Heart left ventricle (tissue), 16 donors: ENCODE measurements around the gene NEMF. TPM values are rescaled to one million over a fixed set of nuclear protein-coding genes. Genes with fewer than 3 reads are reported as not detected.
A peak's percentile ranks its signal among the peaks of the same experiment; 100 is the strongest.
"Not testable (repeated sequence)": the region's sequence is repeated elsewhere in the genome, so short reads cannot be mapped to it uniquely, and the experiment has no call there.

Source experiments
- ATAC-seq, 4 donors: fragments of 200-7000 bp; cut with Tn5 transposase; one replicate each; pipeline ENCODE4 v1.9.1; 2020 to 2022; ENCODE audit warnings: moderate library complexity in 4 of 4, mild to moderate bottlenecking in 3 of 4, moderate number of reproducible peaks in 1 of 4
- DNase-seq, 5 donors: peaks; one replicate each; pipeline ENCODE4 v3.0.0-alpha.2; 2020
- H3K27ac ChIP-seq, 12 donors: fragments of 200-600 bp; sonication (generic) in 4 of 12; one replicate each; pipeline versions ENCODE4 v1.5.0 to v1.8.0; 2016 to 2022; ENCODE audit warnings: mild to moderate bottlenecking in 2 of 12
- H3K27me3 ChIP-seq, 9 donors: fragments of 200-600 bp; sonication (generic) in 2 of 9; one replicate each; pipeline versions ENCODE4 v1.5.1 to v1.8.0; 2016 to 2022; ENCODE audit warnings: mild to moderate bottlenecking in 3 of 9
- H3K36me3 ChIP-seq, 9 donors: fragments of 200-600 bp; sonication (generic) in 2 of 9; one replicate each; pipeline versions ENCODE4 v1.5.0 to v1.8.0; 2018 to 2022; ENCODE audit warnings: mild to moderate bottlenecking in 2 of 9
- H3K4me1 ChIP-seq, 12 donors: fragments of 200-600 bp; sonication (generic) in 4 of 12; one replicate each; pipeline versions ENCODE4 v1.5.0 to v1.8.0; 2016 to 2022; ENCODE audit warnings: mild to moderate bottlenecking in 3 of 12
- H3K4me3 ChIP-seq, 12 donors: fragments of 200-600 bp; sonication (generic) in 4 of 12; one replicate each; pipeline versions ENCODE4 v1.5.0 to v1.8.0; 2017 to 2022; ENCODE audit warnings: mild to moderate bottlenecking in 9 of 12, moderate library complexity in 4 of 12
- H3K9me3 ChIP-seq, 12 donors: fragments of 200-600 bp; sonication (generic) in 4 of 12; one replicate each; pipeline versions ENCODE4 v1.5.0 to v1.8.0; 2016 to 2022; ENCODE audit warnings: mild to moderate bottlenecking in 1 of 12
- POLR2A ChIP-seq, 2 donors: fragments of 450-650 bp; IDR thresholded peaks; one replicate each; pipeline ENCODE4 v1.6.1; 2017; ENCODE audit warnings: antibody characterized with exemption in 2 of 2, mild to moderate bottlenecking in 2 of 2, moderate library complexity in 2 of 2
- WGBS, 4 donors: extraction: QIAGEN DNeasy Blood & Tissue Kit in 2 of 4; methylation state at CpG; one replicate each; pipeline versions ENCODE4 v1.1.5 to v1.1.7; 2013 to 2018; 5-methylcytosine and 5-hydroxymethylcytosine counted together
- intact Hi-C, 10 donors: fragments of 100-400 bp; cut with DNase I; formaldehyde crosslinking; loops; one replicate each; pipeline versions ENCODE4 v1.11.1 to v1.14.2; 2022
- polyA plus RNA-seq, 2 donors: library from polyadenylated mRNA; stranded (reverse); fragments of 200-250 nt; gene quantifications; one replicate each; pipeline ENCODE4 v1.2.3, GENCODE V29; 2013
- total RNA-seq, 9 donors: library from RNA; depleted of rRNA in 2 of 9; stranded (reverse); fragments of >200 nt in 2 of 9; fragmentation: NEBNext Ultra II Directional in 3 of 9; extraction: Animal tissue kit (Norgen Biotek cat#: 25700) in 3 of 9; gene quantifications; one replicate each; pipeline versions ENCODE4 v1.1.0 to v1.2.4, GENCODE V29; 2016 to 2023
- TF ChIP-seq, protein P1 (sequence below), 12 donors: fragments of 200-600 bp; sonication (generic) in 4 of 12; IDR thresholded peaks; one replicate each; pipeline versions ENCODE4 v1.5.0 to v1.8.0; 2018 to 2022; ENCODE audit warnings: antibody characterized with exemption in 12 of 12, mild to moderate bottlenecking in 5 of 12
- donor health status: ischemic (EF 13 %, LVEDD 7.1; RV severe dilation, severe dysfunction).
- donor health status: healthy with polysubstance abuse.
- donor health status: DM: no; HTN: yes; CAD: no.
- donor health status: DM: no; HTN: no; CAD: no.
- donor health status: ischemic (EF 25% LVEDD 6.9; RV normal size, moderate dysfunction).
- donor health status: ischemic (EF 25% LVEDD 5.7; RV mildly dilated, moderate dysfunction).
- donor health status: healthy.
- donor health status: DM: yes; HTN: yes; CAD: no.
- donor health status: ischemic (EF 35%, LVEDD 5.7; RV mildly dilated, moderate dysfunction).
- donor health status: nonischemic (EF 11% LVEDD 7.7; RV severe dilation, severe dysfunction).
- donor health status: DM: yes; HTN: yes; CAD: no.
- donor health status: PGD.
- donor health status: ischemic (EF 29% LVEDD 5.4; RV normal size, mild dysfunction).
- donor health status: nonischemic (EF 23%, LVEDD 6.1; RV moderate dilation, normal function).

The NEMF gene
- total and polyA plus RNA-seq, 11 donors = 26.7 to 69.7 (median 48.3) TPM

DNA sequence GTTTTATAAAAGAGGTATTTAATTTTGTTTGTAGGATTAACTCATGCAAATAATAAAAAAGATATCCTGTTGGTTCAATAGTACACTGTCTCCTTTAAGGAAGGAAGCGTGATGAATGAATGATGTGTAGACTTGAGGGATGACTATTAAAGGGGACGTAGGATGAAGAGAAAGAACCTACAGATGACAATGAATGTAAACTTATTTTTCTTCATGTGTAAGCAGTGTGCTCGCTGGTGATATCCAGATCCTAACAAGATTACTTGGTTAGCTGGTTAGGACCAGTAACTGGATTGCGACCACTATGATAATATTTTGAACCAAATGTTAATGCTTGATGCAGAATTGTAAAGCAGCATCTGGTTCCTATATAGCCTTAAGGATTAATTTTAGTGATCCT lies 42.9 kb upstream of the NEMF start:
- intact Hi-C loops = loop anchor here in 4 of 10 donors (5.0 to 10.0 kb wide), 4 partner anchors 52 to 639 kb away; partner anchors contain the start of gene MAP4K5 (in 1 of the 4)

DNA sequence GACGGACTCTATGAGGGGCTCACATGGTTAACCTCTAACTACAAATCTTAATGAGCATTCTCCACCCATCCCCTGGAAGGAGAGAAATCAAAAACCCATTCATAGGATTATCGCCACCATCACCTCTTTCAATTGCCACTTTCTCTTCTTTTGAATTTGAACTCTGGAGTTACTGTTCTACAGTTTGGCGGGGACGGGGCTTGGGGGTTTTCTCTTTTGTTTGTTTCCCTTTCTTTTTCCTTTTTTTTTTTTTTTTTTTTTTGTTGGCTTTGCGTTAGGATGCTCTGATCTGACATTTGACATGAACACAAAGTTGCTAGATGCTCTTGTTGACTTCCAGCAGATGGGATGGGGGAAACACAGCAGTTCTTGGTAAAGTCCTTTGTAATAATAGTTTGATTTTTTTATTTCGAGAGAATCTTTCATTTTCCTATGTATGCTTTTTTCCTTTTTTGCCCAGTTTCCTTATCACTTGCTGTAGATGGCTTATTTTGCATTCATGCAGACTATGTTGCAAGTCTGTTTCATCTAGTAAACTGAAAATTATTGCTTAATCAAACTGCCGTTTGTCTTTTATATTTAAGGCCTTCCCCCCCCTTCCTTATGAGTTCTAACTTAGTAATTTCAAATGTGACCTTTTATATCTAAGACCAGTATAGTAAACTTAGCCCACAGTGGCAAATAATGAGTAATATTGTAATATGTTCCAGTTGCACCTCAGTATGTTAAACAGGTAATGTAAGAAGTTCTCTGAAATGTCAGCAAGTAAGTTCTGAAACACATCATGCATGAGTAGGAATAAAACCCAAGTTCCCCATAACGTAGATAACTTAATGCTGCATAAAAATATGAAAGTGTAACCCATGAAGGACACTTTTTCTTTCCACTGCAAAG lies 41.9 kb upstream of the NEMF start:
- 5 to 9% (median 7%) methylated on average over 8 of the region's 8 CpGs for WGBS, 4 donors
- intact Hi-C loops = loop anchor here in 8 of 10 donors (5.0 to 10.0 kb wide), 6 partner anchors 53 to 640 kb away; partner anchors contain the start of gene MAP4K5 (in 1 of the 8)
- not testable (repeated sequence) for H3K27me3 ChIP-seq, ATAC-seq, H3K9me3 ChIP-seq, DNase-seq
- H3K27ac ChIP-seq = peak overlapping the region in 11 of 12 donors; percentile 97 to 100 (median 100)
- H3K36me3 ChIP-seq = peaks cover 0 to 31% (median 21%) of the 10 kb centered on the region in 9 donors
- H3K4me3 ChIP-seq = peak overlapping the region; percentile 77 to 99 (median 92)
- H3K4me1 ChIP-seq = peaks cover 14 to 64% (median 50%) of the 10 kb centered on the region in 12 donors

More for the DNA sequence above, 42.9 kb upstream of the NEMF start:
- no peak for ATAC-seq
- 28 to 39% (median 34%) methylated on average over 4 of the region's 4 CpGs for WGBS, 4 donors
- H3K4me1 ChIP-seq = peaks cover 14 to 71% (median 50%) of the 10 kb centered on the region in 12 donors
- H3K36me3 ChIP-seq = peaks cover 0 to 31% (median 21%) of the 10 kb centered on the region in 9 donors
- no peak for DNase-seq
- no peaks in the 10 kb centered on the region for H3K27me3 ChIP-seq
- H3K9me3 ChIP-seq = no peaks in the 10 kb centered on the region
- TF ChIP-seq POLR2A (IDR thresholded peaks at IDR 0.05) = no peak
- TF ChIP-seq, protein P1, sequence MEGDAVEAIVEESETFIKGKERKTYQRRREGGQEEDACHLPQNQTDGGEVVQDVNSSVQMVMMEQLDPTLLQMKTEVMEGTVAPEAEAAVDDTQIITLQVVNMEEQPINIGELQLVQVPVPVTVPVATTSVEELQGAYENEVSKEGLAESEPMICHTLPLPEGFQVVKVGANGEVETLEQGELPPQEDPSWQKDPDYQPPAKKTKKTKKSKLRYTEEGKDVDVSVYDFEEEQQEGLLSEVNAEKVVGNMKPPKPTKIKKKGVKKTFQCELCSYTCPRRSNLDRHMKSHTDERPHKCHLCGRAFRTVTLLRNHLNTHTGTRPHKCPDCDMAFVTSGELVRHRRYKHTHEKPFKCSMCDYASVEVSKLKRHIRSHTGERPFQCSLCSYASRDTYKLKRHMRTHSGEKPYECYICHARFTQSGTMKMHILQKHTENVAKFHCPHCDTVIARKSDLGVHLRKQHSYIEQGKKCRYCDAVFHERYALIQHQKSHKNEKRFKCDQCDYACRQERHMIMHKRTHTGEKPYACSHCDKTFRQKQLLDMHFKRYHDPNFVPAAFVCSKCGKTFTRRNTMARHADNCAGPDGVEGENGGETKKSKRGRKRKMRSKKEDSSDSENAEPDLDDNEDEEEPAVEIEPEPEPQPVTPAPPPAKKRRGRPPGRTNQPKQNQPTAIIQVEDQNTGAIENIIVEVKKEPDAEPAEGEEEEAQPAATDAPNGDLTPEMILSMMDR (IDR thresholded peaks at IDR 0.05) = no peak
- peak overlapping the region in 7 of 12 donors; percentile 22 to 100 (median 98) for H3K27ac ChIP-seq
- H3K4me3 ChIP-seq = peak overlapping the region in 11 of 12 donors; percentile 13 to 99 (median 94)

DNA sequence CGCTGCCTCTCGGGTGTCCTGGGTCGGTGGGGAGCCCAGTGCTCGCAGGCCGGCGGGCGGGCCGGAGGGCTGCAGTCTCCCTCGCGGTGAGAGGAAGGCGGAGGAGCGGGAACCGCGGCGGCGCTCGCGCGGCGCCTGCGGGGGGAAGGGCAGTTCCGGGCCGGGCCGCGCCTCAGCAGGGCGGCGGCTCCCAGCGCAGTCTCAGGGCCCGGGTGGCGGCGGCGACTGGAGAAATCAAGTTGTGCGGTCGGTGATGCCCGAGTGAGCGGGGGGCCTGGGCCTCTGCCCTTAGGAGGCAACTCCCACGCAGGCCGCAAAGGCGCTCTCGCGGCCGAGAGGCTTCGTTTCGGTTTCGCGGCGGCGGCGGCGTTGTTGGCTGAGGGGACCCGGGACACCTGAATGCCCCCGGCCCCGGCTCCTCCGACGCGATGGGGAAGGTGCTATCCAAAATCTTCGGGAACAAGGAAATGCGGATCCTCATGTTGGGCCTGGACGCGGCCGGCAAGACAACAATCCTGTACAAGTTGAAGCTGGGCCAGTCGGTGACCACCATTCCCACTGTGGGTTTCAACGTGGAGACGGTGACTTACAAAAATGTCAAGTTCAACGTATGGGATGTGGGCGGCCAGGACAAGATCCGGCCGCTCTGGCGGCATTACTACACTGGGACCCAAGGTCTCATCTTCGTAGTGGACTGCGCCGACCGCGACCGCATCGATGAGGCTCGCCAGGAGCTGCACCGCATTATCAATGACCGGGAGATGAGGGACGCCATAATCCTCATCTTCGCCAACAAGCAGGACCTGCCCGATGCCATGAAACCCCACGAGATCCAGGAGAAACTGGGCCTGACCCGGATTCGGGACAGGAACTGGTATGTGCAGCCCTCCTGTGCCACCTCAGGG lies 41.0 kb upstream of the NEMF start:
- Histone ChIP-seq H3K4me1 (peaks cover 14 to 57% (median 47%) of the 10 kb centered on the region in 12 donors), H3K4me3 (peak overlapping the region; percentile 77 to 99 (median 92)), H3K27me3 (no peaks in the 10 kb centered on the region), H3K36me3 (peaks cover 0 to 31% (median 21%) of the 10 kb centered on the region in 9 donors), H3K27ac (peak overlapping the region; percentile 97 to 100 (median 100)), H3K9me3 (no peaks in the 10 kb centered on the region)
- intact Hi-C loops = loop anchor here in 8 of 10 donors (2.0 to 10.0 kb wide), 8 partner anchors 25 to 641 kb away; partner anchors contain the start of gene MAP4K5 (in 1 of the 8)
- DNase-seq = peak; percentile 61 to 85 (median 65)
- ATAC-seq = peak; percentile 31 to 80 (median 60)
- TF ChIP-seq POLR2A (IDR thresholded peaks at IDR 0.05) = no peak
- TF ChIP-seq, protein P1 (IDR thresholded peaks at IDR 0.05) = peak in 1 of 12 donors; percentile 15
- 0 to 1% (median 0%) methylated on average over 66 to 85 of the region's 85 CpGs for WGBS, 4 donors

DNA sequence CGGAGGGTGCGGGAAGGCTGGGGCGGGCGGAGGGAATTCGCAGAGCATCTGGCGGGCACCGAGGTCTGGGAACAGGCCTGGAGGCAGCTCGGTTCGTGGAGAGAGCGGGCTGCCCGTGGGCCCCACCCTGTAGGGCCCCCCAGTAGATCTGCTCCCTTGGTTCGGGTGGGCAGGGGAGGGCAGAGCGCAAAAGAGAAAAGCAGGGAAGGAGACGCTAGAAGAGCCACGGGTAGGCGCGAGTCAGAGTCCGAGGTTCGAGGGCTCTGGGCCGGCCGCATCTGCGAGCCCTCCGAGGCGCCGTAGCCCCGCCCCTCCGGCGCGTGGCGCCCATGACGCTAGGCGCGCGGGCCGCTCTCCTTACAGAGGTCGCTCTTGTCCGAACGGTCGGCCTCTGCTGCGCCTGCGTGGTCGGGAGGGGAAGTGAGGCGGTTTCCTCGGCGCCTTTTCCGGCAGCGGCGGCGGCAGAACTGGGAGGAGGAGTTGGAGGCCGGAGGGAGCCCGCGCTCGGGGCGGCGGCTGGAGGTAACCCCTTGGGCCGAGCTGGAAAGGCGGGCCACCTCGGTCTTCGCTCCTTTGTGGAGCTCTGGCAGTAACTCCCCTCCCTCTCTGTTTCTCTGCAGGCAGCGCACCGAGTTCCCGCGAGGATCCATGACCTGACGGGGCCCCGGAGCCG lies 40.2 kb upstream of the NEMF start, which contains the start of gene ARF6:
Gene ARF6, plus strand, starts transcription at position 447 of the 673 bp plus-strand sequence. CDS start 655 bp downstream, outside the sequence.
- intact Hi-C loops = loop anchor here in 8 of 10 donors (1.0 to 10.0 kb wide), 11 partner anchors 24 to 642 kb away; partner anchors contain the start of gene MAP4K5 (in 1 of the 8)
- WGBS, 4 donors = 0% methylated on average over 43 to 66 of the region's 66 CpGs
- peaks cover 0 to 31% (median 21%) of the 10 kb centered on the region in 9 donors for H3K36me3 ChIP-seq
- peak; percentile 99 to 100 (median 99) for DNase-seq
- peak within 1 kb of the TSS; percentile 77 to 99 (median 92) for H3K4me3 ChIP-seq
- no peaks in the 10 kb centered on the region for H3K27me3 ChIP-seq
- ATAC-seq = peak; percentile 98 to 99 (median 99)
- peak; percentile 51 to 94 for TF ChIP-seq POLR2A (IDR thresholded peaks at IDR 0.05)
- TF ChIP-seq, protein P1 (IDR thresholded peaks at IDR 0.05) = peak in 5 of 12 donors; percentile 16 to 43 (median 25)
- peak within 1 kb of the TSS; percentile 97 to 100 (median 100) for H3K27ac ChIP-seq
- H3K9me3 ChIP-seq = no peaks in the 10 kb centered on the region
- H3K4me1 ChIP-seq = peaks cover 14 to 49% (median 39%) of the 10 kb centered on the region in 12 donors
